Ectodermal cell (in vitro differentiated cells): ENCODE data around the gene PCGF3.

ENCODE experiments used
- H3K27ac ChIP-seq: 2 replicates; pipeline ENCODE4 v1.7.0; 2013; ENCODE audit warnings: mild to moderate bottlenecking, low read depth, low read length; ENCODE audit not compliant: insufficient read depth, poor library complexity, severe bottlenecking
- H3K27me3 ChIP-seq: 2 replicates; pipeline ENCODE4 v1.7.0; 2013; ENCODE audit warnings: mild to moderate bottlenecking, low read length; ENCODE audit not compliant: insufficient read depth, control insufficient read depth, poor library complexity, severe bottlenecking
- H3K36me3 ChIP-seq: one replicate; pipeline ENCODE4 v1.7.0; 2013; ENCODE audit warnings: low read length; ENCODE audit not compliant: control insufficient read depth, insufficient read depth
- H3K4me1 ChIP-seq: one replicate; pipeline ENCODE4 v1.7.0; 2013; ENCODE audit warnings: low read length; ENCODE audit not compliant: control insufficient read depth, insufficient read depth
- H3K4me3 ChIP-seq: 2 replicates; pipeline ENCODE4 v1.7.0; 2013; ENCODE audit warnings: low read depth, low read length, control low read depth; ENCODE audit not compliant: insufficient read depth
- H3K9me3 ChIP-seq: 2 replicates; pipeline ENCODE4 v1.7.0; 2013; ENCODE audit warnings: mild to moderate bottlenecking, low read length, moderate library complexity; ENCODE audit not compliant: control insufficient read depth
- WGBS, 2 experiments: methylation state at CpG; one replicate each; pipeline ENCODE4 v1.1.7; 2013; ENCODE audit warnings: missing lambda C conversion rate in 2 of 2; 5-methylcytosine and 5-hydroxymethylcytosine counted together

Gene PCGF3

GRCh38 chr4:818106-818921 is 112.7 kb downstream of the PCGF3 start:
- H3K36me3 ChIP-seq: no peaks in the 10 kb centered on the region
- H3K4me3 ChIP-seq: no peak overlapping the region
- peaks cover 98% of the 10 kb centered on the region for H3K27me3 ChIP-seq
- no peaks in the 10 kb centered on the region for H3K4me1 ChIP-seq
- H3K27ac ChIP-seq: no peak overlapping the region
- no peaks in the 10 kb centered on the region for H3K9me3 ChIP-seq
- WGBS, 2 experiments: 87% methylated on average over 42 of the region's 42 CpGs

- H3K27me3 ChIP-seq: peaks cover 98% of the 10 kb centered on the region
- no peaks in the 10 kb centered on the region for H3K36me3 ChIP-seq
- no peak overlapping the region for H3K4me3 ChIP-seq
- no peak overlapping the region for H3K27ac ChIP-seq
- H3K4me1 ChIP-seq: no peaks in the 10 kb centered on the region
- WGBS, 2 experiments: 79 to 80% methylated on average over 20 of the region's 20 CpGs
- H3K9me3 ChIP-seq: no peaks in the 10 kb centered on the region
These were observed 114.0 kb downstream of the PCGF3 start for GRCh38 chr4:819401-820229.
